Stimulated activated CD4-positive, alpha-beta T cell treated with anti-CD3 and anti-CD28 coated beads, TNF-alpha, amount 100 ng/mL, for 4 hours (primary cell): ENCODE results near the gene NR4A3.

Experiments
- DNase-seq, 3 experiments: peaks; one replicate each; pipeline ENCODE4 v3.0.0-alpha.2; 2020; ENCODE audit warnings: low read depth in 3 of 3

NR4A3 gene

GRCh38 chr9:99878651-99879050, 57.0 kb downstream of the NR4A3 start:
- DNase-seq: no peak

GRCh38 chr9:99881769-99882168, 60.1 kb downstream of the NR4A3 start:
- DNase-seq: no peak

- no peak for DNase-seq
Measured at GRCh38 chr9:99885747-99886146, 64.1 kb downstream of the NR4A3 start.

- DNase-seq: no peak
Measured at GRCh38 chr9:99889120-99889519, 67.4 kb downstream of the NR4A3 start.

- no peak for DNase-seq
Measured at GRCh38 chr9:99894826-99895225, 73.1 kb downstream of the NR4A3 start.

- DNase-seq: no peak
Measured at GRCh38 chr9:99895510-99895909, 73.8 kb downstream of the NR4A3 start.

- DNase-seq: no peak
Measured at GRCh38 chr9:99896119-99896518, 74.4 kb downstream of the NR4A3 start.

- DNase-seq: no peak
Measured at GRCh38 chr9:99903393-99903792, 81.7 kb downstream of the NR4A3 start.

- DNase-seq: no peak
Measured at GRCh38 chr9:99905833-99906402, 84.2 kb downstream of the NR4A3 start.

- DNase-seq: peak; percentile 70 to 81 (median 71)
Measured at GRCh38 chr9:99906403-99907207, 84.9 kb downstream of the NR4A3 start, which contains the start of gene STX17. TSS of gene STX17 (plus strand) at chr9:99906654. CDS start at chr9:99915240, 8,586 bp downstream.

GRCh38 chr9:99907208-99907532, 85.5 kb downstream of the NR4A3 start:
- DNase-seq: no peak

GRCh38 chr9:99911600-99911999, 89.9 kb downstream of the NR4A3 start:
- no peak for DNase-seq
